NCI-H2029 (cell line): ENCODE results near the gene PABPC1L.

Source experiments
- DNase-seq: peaks from one replicate; lab custom pipeline; 2025; lab: John Stamatoyannopoulos, UW

PABPC1L gene

DNA sequence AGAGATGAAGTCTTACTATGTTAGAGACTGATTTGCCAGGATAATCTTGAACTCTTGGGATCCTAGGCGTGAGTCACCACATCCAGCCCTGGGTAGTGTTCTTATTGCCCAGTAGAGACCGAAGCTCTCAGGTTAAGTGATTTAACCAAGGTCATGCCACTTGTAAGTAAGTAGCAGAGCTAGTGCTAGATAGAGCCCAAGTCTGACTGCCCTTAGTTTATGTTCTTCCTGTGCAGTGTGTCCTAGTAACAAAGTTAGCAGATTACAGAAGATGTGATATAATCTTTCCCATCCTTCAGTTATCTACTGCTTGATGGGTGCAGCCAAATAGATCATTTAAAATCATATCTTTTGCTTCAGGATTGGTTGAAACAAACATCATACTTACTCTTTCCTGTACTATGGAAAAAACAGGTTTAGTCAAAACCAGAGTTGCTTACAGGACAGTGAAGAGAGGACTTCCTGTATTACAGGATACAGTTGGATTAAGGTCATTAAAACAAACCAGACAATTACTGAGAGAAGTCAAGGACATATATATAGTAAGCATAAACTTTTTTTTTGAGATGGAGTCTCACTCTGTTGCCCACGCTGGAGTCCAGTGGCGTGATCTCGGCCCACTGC, 9.5 kb upstream of the PABPC1L start:
- no peak for DNase-seq

- no peak for DNase-seq
Measured at GRCh38 chr20:44901974-44902373, 7.9 kb upstream of the PABPC1L start.

DNA sequence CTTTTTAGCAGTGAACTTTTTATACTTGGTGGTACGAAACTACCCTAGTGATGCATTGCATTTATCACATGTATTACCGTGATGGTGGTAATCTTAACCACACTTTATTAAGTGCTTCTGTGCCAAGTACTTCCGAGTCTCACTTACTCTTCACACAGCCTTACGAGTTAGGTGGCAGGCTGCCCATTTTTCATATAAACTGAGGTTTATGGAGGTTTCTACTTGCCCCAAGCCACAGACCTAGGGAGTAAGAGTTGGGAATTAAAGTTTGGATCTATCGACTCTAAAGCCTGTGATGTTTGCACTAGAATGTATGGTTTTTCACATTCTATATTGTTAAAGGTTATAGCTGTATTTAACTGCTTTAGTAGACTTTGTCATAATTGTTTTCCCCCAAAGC, 5.5 kb upstream of the PABPC1L start:
- no peak for DNase-seq

- DNase-seq: no peak
Measured at GRCh38 chr20:44908987-44909871, 631 bp upstream of the PABPC1L start.

GRCh38 chr20:44910690-44911262, 916 bp downstream of the PABPC1L start:
- no peak for DNase-seq

- peak; percentile 17 for DNase-seq
Measured at GRCh38 chr20:44911264-44911921, 1.5 kb downstream of the PABPC1L start.

GRCh38 chr20:44912189-44912588, 2.3 kb downstream of the PABPC1L start:
- DNase-seq: no peak

DNA sequence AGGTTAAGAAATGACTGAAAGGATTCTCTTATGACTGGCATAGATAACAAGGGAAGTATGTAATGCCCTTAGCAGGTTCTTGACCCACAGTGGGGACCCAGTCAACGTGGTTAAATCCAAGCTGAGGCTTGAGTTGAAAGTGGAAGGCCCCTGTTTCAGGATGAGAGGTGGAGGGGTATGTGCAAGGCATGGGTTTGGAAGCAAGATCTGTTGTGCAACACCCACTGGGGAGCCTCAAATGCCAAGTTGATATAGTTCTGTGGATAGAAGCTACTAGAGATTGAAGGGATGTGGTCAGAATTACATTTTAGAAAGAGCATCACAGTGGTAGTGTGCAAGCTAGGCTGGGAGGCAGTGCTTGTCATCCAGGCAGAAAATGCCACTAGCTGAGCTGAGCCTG, 5.1 kb downstream of the PABPC1L start:
- DNase-seq: no peak

DNA sequence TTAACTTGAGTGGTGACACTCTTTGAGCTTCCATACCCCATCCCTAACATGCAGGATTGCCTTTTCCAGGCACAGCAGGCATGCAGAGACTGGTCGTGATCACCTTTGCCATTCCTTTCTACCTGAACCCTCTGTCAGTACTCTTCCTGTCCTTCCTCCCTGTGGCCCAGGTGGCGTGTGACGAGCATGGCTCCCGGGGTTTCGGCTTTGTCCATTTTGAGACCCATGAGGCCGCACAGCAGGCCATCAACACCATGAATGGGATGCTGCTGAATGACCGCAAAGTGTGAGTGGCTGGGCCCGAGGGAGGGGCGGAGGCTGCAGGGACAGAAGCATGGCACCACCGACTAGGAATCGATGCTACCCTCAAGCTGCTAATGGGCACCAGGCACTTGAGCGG, 6.7 kb downstream of the PABPC1L start:
- no peak for DNase-seq

DNA sequence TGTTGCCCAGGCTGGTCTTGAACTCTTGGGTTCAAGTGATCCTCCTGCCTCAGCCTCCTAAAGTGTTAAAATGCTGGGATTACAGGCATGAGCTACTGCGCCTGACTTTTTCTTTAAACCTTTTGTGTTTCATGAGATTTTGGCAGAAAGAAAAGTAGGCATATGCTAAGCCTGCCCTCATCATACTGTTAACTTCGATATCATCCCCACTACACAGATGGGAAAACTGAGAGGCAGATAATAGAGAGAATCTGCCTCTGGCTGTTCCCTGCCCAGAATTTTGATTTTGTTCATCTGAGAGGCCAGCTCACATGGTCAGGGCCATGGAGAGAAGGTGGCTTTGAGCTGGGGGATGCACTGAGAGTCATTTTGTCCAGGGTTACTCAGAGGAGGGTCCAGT, 7.5 kb downstream of the PABPC1L start:
- DNase-seq: no peak

DNA sequence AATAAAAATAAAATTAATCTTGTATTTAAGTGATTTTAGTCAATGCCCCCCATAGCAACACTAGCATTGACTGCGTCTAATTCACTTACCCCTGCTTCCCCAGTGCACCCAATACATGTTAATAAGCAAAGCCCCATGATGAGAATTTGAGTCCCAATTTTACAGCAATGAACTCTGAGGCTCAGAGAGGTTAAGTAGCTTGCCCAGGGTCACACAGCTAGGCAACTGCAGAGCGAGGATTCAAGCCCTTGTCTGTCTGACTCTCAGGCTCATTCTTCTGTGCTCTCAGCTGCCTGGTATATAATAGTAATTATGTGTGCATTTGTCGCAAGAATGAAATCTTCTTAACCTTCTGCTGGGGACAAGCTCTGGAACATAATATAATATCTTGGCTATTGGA, 8.5 kb downstream of the PABPC1L start:
- no peak for DNase-seq

GRCh38 chr20:44918761-44919160, 8.9 kb downstream of the PABPC1L start:
- DNase-seq: no peak

- DNase-seq: no peak
Measured at GRCh38 chr20:44921447-44921846, 11.6 kb downstream of the PABPC1L start.

- no peak for DNase-seq
Measured at GRCh38 chr20:44924541-44924940, 14.7 kb downstream of the PABPC1L start.

- no peak for DNase-seq
Measured at GRCh38 chr20:44928595-44928994, 18.7 kb downstream of the PABPC1L start.

DNA sequence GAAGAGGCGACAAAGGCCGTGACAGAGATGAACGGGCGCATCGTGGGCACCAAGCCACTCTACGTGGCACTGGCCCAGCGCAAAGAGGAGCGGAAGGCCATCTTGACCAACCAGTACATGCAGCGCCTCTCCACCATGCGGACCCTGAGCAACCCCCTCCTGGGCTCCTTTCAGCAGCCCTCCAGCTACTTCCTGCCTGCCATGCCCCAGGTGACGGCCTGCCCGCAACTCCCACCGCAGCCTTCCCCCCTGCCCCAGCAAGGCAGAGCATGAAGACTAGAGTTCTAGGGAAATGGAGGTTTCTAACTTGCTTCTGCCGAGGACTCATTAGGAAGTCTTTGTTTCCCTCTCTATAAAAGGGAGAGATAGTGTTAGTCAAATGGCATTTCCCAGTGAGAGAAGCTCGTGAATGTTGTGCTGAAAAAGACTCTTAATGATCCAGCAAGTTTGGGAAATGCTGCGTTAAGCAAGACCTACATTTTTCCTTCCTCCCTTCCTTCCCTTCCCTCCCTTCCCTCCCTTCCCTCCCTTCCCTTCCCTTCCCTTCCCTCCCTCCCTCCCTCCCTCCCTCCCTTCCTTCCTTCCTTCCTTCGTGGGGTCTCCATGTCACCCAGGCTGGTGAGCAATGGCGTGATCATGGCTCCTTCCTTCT, 20.8 kb downstream of the PABPC1L start:
- DNase-seq: no peak

GRCh38 chr20:44931911-44932310, 22.1 kb downstream of the PABPC1L start:
- DNase-seq: no peak

DNA sequence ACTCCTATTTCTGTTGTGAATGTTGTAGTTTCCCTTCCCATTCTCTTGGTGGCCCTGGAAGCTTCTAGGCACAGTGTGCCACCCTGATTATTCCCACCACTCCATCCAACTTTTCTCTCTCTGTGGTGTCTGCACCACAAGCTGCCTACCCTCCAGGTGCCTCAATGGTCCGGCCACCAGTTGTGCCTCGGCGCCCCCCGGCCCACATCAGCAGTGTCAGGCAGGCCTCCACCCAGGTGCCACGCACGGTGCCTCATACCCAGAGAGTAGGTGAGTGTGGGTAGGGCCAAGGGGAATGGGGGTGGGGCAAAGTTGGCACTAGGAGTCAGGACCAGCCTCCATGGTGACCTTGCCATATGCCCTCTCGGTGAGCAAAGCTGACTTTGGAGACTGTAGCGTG, 23.1 kb downstream of the PABPC1L start:
- DNase-seq: no peak

DNA sequence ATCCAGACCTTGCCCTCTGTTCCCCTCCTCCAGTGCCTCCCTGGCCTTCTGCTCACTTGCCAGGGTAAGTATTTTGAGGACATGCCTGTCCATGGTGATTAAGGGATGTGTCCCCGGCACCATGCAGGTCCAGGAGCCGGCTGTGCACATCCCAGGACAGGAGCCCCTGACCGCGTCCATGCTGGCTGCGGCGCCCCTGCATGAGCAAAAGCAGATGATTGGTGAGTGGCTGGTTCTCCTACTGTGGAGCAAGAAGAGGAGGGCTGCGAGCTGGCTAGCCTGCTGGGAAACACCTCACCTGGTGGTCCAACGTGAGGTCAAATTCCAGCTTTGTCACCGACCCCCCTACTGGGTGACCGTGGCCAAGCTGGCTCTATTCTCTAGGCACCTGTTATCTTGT, 26.6 kb downstream of the PABPC1L start:
- DNase-seq: no peak

- no peak for DNase-seq
Measured at GRCh38 chr20:44938637-44939036, 28.8 kb downstream of the PABPC1L start.

DNA sequence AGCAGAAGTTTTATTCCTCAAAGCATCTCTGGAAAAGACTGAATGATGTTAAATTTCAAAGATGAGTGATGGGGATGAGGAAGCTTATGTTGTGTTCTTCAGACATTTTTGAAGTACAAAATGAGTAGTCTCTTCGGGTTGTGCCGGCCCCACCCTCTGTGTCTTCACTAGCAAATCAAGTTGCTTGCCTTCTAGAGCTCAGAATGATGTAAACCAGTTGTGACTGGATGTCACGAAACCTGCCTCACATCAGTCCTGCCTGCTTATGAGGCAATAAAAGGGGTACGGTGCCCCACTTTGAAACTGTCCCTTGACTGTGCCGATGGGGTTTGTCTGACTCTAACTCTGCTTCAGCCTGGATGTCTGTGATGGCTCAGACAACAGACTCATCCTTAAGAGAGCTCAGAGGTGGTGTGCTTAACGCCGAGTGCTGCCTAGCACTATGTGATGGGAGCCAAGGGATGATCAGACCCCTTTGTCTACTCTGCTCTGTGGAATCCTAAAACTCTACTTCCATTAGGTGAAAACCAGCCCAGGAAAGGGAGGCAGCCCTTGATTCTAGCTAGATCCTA, 31.3 kb downstream of the PABPC1L start:
- DNase-seq: no peak
